Measurements from ENCODE around the gene HSP90AB1. TPM values are rescaled to one million over a fixed set of nuclear protein-coding genes. Genes with fewer than 3 reads are reported as not detected.

Gene HSP90AB1
- polyA plus RNA-seq, 1 donor from 2014 or later, result 522 TPM

DNA sequence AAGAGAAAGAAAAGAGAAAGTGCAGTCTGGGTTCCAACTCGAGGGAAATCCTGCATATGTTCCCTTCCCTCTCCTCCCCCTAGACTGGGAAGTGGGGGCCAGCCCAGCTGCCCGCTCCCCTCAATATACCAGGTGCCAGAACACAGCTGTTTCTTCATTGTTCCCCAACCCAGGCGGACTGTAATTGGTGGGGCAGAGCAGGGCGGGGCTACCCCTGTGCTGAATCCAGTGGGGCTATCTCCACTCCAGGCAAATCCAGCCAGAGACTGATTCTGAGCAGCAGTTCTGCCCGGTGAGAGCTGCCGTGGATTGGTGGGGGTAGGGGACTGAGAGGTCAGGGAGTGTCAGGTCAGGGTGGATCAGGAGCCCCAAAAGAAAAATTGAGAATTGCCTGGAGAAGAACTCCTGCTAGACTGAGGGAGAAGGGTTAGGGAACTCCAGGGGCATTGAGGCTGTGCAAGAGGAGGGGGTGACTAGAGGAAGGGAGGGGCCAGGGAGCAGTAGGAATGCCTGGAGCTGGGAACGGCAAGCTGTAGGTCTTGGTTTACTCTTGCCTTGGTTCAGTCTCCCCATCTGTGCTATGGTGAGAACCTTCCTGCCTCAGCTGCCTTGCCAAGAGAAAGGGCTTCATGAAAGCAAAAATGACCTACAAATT, 30.1 kb upstream of the HSP90AB1 start, which contains the start of gene MYMX:
MYMX (plus strand) TSS at position 250 of the 655 bp plus-strand sequence. CDS start 546 bp downstream, outside the sequence.
- Histone ChIP-seq H3F3A (ENCODE audit: insufficient read depth, low read length, poor library complexity, severe bottlenecking) (no peaks in the 10 kb centered on the region), H3K27ac (ENCODE audit: low read length) (no peak within 1 kb of the TSS), H3K4me3 (ENCODE audit: low read length) (no peak within 1 kb of the TSS), H3K9me3 (ENCODE audit: low read length) (no peaks in the 10 kb centered on the region), H3K79me2 (replicated peaks; ENCODE audit: insufficient read depth, low read length) (no peaks in the 10 kb centered on the region), H3K36me3 (ENCODE audit: insufficient read depth, low read length) (no peaks in the 10 kb centered on the region), H4K20me1 (ENCODE audit: insufficient read depth) (no peaks in the 10 kb centered on the region), H2AFZ (ENCODE audit: low read depth, low read length) (no peak within 1 kb of the TSS), H3K27me3 (ENCODE audit: insufficient read depth, low read depth, low read length) (peaks cover 4% of the 10 kb centered on the region), H3K9ac (ENCODE audit: low read length) (no peak within 1 kb of the TSS), H3K9me2 (ENCODE audit: insufficient read depth, low read length) (no peaks in the 10 kb centered on the region), H3K4me2 (ENCODE audit: low read length) (no peak within 1 kb of the TSS)
- TF ChIP-seq POLR2AphosphoS5 (IDR thresholded peaks at IDR 0.05) (no peak), REST (IDR thresholded peaks at IDR 0.05; ENCODE audit: borderline replicate concordance) (no peak), RAD21 (conservative IDR thresholded peaks at IDR 0.05) (no peak)

GRCh38 chr6:44217332-44218143, 29.4 kb upstream of the HSP90AB1 start:
- TF ChIP-seq SMC3 (conservative IDR thresholded peaks at IDR 0.05; ENCODE audit: poor library complexity), result no peak
- no peak for TF ChIP-seq TAF1 (IDR thresholded peaks at IDR 0.05; ENCODE audit: low read depth)
- no peak for TF ChIP-seq MXI1 (conservative IDR thresholded peaks at IDR 0.05; ENCODE audit: poor library complexity, severe bottlenecking)
- no peak for TF ChIP-seq RAD21 (conservative IDR thresholded peaks at IDR 0.05)
- no peak for TF ChIP-seq POLR2AphosphoS5 (IDR thresholded peaks at IDR 0.05)
- no peak for TF ChIP-seq CTCF (IDR thresholded peaks at IDR 0.05; ENCODE audit: poor library complexity, severe bottlenecking)
- no peak for TF ChIP-seq EZH2 (IDR thresholded peaks at IDR 0.05; ENCODE audit: borderline replicate concordance, insufficient read depth, low read length, poor library complexity, severe bottlenecking)
- no peak for TF ChIP-seq EP300 (conservative IDR thresholded peaks at IDR 0.05; ENCODE audit: poor library complexity, severe bottlenecking)
- Histone ChIP-seq H3K27ac (ENCODE audit: low read length) (no peak overlapping the region), H2AFZ (ENCODE audit: low read depth, low read length) (no peak overlapping the region), H3K79me2 (replicated peaks; ENCODE audit: insufficient read depth, low read length) (no peaks in the 10 kb centered on the region), H3F3A (ENCODE audit: insufficient read depth, low read length, poor library complexity, severe bottlenecking) (no peaks in the 10 kb centered on the region), H3K9me3 (ENCODE audit: low read length) (no peaks in the 10 kb centered on the region), H3K4me2 (ENCODE audit: low read length) (no peak overlapping the region), H3K27me3 (ENCODE audit: insufficient read depth, low read depth, low read length) (peaks cover 4% of the 10 kb centered on the region), H3K9me2 (ENCODE audit: insufficient read depth, low read length) (no peaks in the 10 kb centered on the region), H3K36me3 (ENCODE audit: insufficient read depth, low read length) (no peaks in the 10 kb centered on the region), H3K9ac (ENCODE audit: low read length) (no peak overlapping the region), H3K4me3 (ENCODE audit: low read length) (no peak overlapping the region), H4K20me1 (ENCODE audit: insufficient read depth) (no peaks in the 10 kb centered on the region)

Data from neural cell (in vitro differentiated cells).